ENCODE data around the gene HBS1L. TPM values are rescaled to one million over a fixed set of nuclear protein-coding genes. Genes with fewer than 3 reads are reported as not detected.

HBS1L gene
- total and polyA plus RNA-seq, 9 of the 15 experiments (the other 6 are each of a cell fraction or from before 2014, with no cell fraction given) = 101 to 199 (median 145) TPM

DNA sequence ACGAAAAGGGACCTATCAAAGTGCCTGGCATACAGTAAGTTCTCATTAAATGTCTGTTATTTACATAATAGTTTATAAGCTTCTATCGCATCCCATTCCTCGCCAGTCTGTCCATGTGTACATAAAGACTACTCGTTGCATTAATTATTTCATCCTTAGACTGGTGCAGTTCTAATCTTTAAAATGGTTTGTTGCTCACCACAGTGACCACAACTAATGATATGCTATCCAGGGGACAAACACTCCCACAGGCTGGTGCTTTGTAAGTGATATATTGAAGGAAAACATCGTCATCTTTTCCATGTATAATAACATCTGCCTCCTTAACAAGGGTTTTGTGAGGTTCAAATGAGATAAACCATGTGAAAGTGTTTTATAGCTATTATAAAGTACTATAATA lies 39.0 kb upstream of the HBS1L start (continued):
- TF ChIP-seq FOXP4 (CRISPR knock-in tag; IDR thresholded peaks at IDR 0.05; ENCODE audit: borderline replicate concordance) = no peak
- no peak for TF ChIP-seq MAZ (CRISPR knock-in tag; conservative IDR thresholded peaks at IDR 0.05 in 1 of 2, IDR thresholded peaks at IDR 0.05 in 1 of 2)
- no peak for TF ChIP-seq U2AF1 (optimal IDR thresholded peaks at IDR 0.05; ENCODE audit: low read depth, low read length)
- no peak for TF ChIP-seq ARID4B (CRISPR knock-in tag; IDR thresholded peaks at IDR 0.05)
- no peak for TF ChIP-seq PTRF (tag; IDR thresholded peaks at IDR 0.05)
- TF ChIP-seq SIRT6 (IDR thresholded peaks at IDR 0.05; ENCODE audit: low read depth, low read length) = no peak
- TF ChIP-seq BHLHE40 (IDR thresholded peaks at IDR 0.05; ENCODE audit: low read length) = no peak
- TF ChIP-seq E2F3 (CRISPR knock-in tag; IDR thresholded peaks at IDR 0.05) = no peak
- no peak for TF ChIP-seq ZNF785 (CRISPR knock-in tag; IDR thresholded peaks at IDR 0.05)
- no peak for TF ChIP-seq RFX7 (CRISPR knock-in tag; IDR thresholded peaks at IDR 0.05)
- TF ChIP-seq, protein P1, sequence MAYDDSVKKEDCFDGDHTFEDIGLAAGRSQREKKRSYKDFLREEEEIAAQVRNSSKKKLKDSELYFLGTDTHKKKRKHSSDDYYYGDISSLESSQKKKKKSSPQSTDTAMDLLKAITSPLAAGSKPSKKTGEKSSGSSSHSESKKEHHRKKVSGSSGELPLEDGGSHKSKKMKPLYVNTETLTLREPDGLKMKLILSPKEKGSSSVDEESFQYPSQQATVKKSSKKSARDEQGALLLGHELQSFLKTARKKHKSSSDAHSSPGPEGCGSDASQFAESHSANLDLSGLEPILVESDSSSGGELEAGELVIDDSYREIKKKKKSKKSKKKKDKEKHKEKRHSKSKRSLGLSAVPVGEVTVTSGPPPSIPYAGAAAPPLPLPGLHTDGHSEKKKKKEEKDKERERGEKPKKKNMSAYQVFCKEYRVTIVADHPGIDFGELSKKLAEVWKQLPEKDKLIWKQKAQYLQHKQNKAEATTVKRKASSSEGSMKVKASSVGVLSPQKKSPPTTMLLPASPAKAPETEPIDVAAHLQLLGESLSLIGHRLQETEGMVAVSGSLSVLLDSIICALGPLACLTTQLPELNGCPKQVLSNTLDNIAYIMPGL (CRISPR knock-in tag; IDR thresholded peaks at IDR 0.05) = no peak
- TF ChIP-seq PCBP1 (IDR thresholded peaks at IDR 0.05; ENCODE audit: low read depth, low read length, poor library complexity, severe bottlenecking) = no peak
- TF ChIP-seq GABPB1 (CRISPR knock-in tag; IDR thresholded peaks at IDR 0.05) = no peak
- no peak for TF ChIP-seq MAFF (IDR thresholded peaks at IDR 0.05; ENCODE audit: low read length)
- TF ChIP-seq, protein P2, sequence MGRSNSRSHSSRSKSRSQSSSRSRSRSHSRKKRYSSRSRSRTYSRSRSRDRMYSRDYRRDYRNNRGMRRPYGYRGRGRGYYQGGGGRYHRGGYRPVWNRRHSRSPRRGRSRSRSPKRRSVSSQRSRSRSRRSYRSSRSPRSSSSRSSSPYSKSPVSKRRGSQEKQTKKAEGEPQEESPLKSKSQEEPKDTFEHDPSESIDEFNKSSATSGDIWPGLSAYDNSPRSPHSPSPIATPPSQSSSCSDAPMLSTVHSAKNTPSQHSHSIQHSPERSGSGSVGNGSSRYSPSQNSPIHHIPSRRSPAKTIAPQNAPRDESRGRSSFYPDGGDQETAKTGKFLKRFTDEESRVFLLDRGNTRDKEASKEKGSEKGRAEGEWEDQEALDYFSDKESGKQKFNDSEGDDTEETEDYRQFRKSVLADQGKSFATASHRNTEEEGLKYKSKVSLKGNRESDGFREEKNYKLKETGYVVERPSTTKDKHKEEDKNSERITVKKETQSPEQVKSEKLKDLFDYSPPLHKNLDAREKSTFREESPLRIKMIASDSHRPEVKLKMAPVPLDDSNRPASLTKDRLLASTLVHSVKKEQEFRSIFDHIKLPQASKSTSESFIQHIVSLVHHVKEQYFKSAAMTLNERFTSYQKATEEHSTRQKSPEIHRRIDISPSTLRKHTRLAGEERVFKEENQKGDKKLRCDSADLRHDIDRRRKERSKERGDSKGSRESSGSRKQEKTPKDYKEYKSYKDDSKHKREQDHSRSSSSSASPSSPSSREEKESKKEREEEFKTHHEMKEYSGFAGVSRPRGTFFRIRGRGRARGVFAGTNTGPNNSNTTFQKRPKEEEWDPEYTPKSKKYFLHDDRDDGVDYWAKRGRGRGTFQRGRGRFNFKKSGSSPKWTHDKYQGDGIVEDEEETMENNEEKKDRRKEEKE (IDR thresholded peaks at IDR 0.05; ENCODE audit: borderline replicate concordance in 1 of 2, control insufficient read depth in 1 of 2, low read depth in 2 of 2, low read length in 1 of 2) = no peak
- no peak for TF ChIP-seq RBM15 (IDR thresholded peaks at IDR 0.05; ENCODE audit: insufficient read depth, low read length)
